ENCODE measurements around the gene NHP2. TPM values are rescaled to one million over a fixed set of nuclear protein-coding genes. Genes with fewer than 3 reads are reported as not detected.

NHP2 gene
- total and polyA plus RNA-seq, 9 of the 15 experiments (the other 6 are each of a cell fraction or from before 2014, with no cell fraction given) = 52.8 to 622 (median 144) TPM

DNA sequence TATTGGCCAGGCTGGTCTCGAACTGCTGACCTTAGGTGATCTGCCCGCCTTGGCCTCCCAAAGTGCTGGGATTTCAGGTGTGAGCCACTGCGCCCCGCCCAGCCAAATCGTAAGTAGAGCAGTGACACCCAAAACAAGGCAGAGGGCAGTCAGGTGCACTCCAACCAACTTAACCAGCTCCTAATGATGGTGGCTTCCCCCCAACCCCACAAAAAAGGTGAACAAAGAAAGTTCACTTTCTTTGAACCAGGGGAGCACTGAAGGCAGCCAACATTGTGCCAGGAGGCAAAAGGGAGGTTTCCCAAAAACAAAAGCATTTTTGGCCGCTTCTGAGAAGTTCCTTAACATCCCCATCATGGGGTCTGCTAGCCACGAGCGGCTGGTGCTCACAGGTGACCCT lies 23.9 kb upstream of the NHP2 start:
- in situ Hi-C loops (cut with MboI) = no loop called here
- TF ChIP-seq TAF1 (IDR thresholded peaks at IDR 0.05; ENCODE audit: control insufficient read depth, extremely low read depth, insufficient read depth, low read length, severe bottlenecking) (no peak), TSC22D4 (tag; IDR thresholded peaks at IDR 0.05) (no peak), NCOA6 (IDR thresholded peaks at IDR 0.05) (no peak), RHOXF2B (CRISPR knock-in tag; conservative IDR thresholded peaks at IDR 0.05) (no peak)

GRCh38 chr5:178176791-178177190 lies 23.1 kb upstream of the NHP2 start:
- Histone ChIP-seq H3K36me3 (ENCODE audit: control insufficient read depth, insufficient read depth, low read length) (no peaks in the 10 kb centered on the region), H3K9me3 (replicated peaks; ENCODE audit: control insufficient read depth, insufficient read depth, low read depth, low read length) (0 out of 2 replicates have a peak, but pooled peaks cover 2% of the 10 kb centered on the region), H3K4me2 (ENCODE audit: insufficient read depth, low read length) (no peak overlapping the region), H3K4me3 (no peak overlapping the region), H3K27ac (ENCODE audit: extremely low read depth, low read depth, low read length) (no peak overlapping the region), H3K4me1 (replicated peaks in 1 of 2; ENCODE audit: control insufficient read depth in 2 of 2, insufficient read depth in 2 of 2, low read length in 2 of 2) (peaks cover 5 to 8% of the 10 kb centered on the region in 2 experiments; a peak in 4 of 5 replicates), H4K20me1 (replicated peaks; ENCODE audit: control insufficient read depth, insufficient read depth, low read length) (no peaks in the 10 kb centered on the region), H2AFZ (ENCODE audit: low read depth, low read length) (peak overlapping the region; percentile 68), H3K9me1 (ENCODE audit: control insufficient read depth, insufficient read depth, low read length) (no peaks in the 10 kb centered on the region), H3K9ac (ENCODE audit: insufficient read depth in 1 of 2, low read depth in 2 of 2, low read length in 2 of 2) (no peak overlapping the region), H3K27me3 (ENCODE audit: control insufficient read depth in 2 of 2, insufficient read depth in 2 of 2, low read length in 2 of 2) (no peaks in the 10 kb centered on the region), H3K79me2 (ENCODE audit: control insufficient read depth, insufficient read depth, low read length) (no peaks in the 10 kb centered on the region)
- no peak for FAIRE-seq
- ChIA-PET POLR2A (interaction anchor here (1.1 to 1.5 kb wide), 3 partner anchors 27 to 29 kb away, joined by 3 to 4 read pairs (median 4); partner anchors contain the start of gene HNRNPAB), CTCF (ENCODE audit: low intra/inter-chr PET ratio) (no interaction called here)
- WGBS (ENCODE audit: insufficient coverage, low coverage, missing lambda C conversion rate) = 19% methylated on average over 6 of the region's 6 CpGs
- no peak for DNase-seq (ENCODE audit: extremely low read depth in 1 of 4, low spot score in 3 of 4)
- in situ Hi-C loops (cut with MboI) = no loop called here
- intact Hi-C loops (cut with micrococcal nuclease) = no loop called here
- ATAC-seq = no peak
- BruUV-seq (replicated peaks) = no TSS peak
- TF ChIP-seq SAP30 (IDR thresholded peaks at IDR 0.05; ENCODE audit: borderline replicate concordance, insufficient read depth, low read depth, low read length, poor library complexity, severe bottlenecking) = no peak
- no peak for TF ChIP-seq SP2 (IDR thresholded peaks at IDR 0.05; ENCODE audit: extremely low read depth, low read depth, low read length, poor library complexity, severe bottlenecking)
- TF ChIP-seq, protein P1, sequence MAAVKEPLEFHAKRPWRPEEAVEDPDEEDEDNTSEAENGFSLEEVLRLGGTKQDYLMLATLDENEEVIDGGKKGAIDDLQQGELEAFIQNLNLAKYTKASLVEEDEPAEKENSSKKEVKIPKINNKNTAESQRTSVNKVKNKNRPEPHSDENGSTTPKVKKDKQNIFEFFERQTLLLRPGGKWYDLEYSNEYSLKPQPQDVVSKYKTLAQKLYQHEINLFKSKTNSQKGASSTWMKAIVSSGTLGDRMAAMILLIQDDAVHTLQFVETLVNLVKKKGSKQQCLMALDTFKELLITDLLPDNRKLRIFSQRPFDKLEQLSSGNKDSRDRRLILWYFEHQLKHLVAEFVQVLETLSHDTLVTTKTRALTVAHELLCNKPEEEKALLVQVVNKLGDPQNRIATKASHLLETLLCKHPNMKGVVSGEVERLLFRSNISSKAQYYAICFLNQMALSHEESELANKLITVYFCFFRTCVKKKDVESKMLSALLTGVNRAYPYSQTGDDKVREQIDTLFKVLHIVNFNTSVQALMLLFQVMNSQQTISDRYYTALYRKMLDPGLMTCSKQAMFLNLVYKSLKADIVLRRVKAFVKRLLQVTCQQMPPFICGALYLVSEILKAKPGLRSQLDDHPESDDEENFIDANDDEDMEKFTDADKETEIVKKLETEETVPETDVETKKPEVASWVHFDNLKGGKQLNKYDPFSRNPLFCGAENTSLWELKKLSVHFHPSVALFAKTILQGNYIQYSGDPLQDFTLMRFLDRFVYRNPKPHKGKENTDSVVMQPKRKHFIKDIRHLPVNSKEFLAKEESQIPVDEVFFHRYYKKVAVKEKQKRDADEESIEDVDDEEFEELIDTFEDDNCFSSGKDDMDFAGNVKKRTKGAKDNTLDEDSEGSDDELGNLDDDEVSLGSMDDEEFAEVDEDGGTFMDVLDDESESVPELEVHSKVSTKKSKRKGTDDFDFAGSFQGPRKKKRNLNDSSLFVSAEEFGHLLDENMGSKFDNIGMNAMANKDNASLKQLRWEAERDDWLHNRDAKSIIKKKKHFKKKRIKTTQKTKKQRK (IDR thresholded peaks at IDR 0.05; ENCODE audit: borderline replicate concordance, low read depth, low read length) = no peak
- no peak for TF ChIP-seq ZNF707 (CRISPR knock-in tag; conservative IDR thresholded peaks at IDR 0.05)

More for the DNA sequence above, 23.9 kb upstream of the NHP2 start:
- Histone ChIP-seq H3K9ac (ENCODE audit: insufficient read depth in 1 of 2, low read depth in 2 of 2, low read length in 2 of 2) (no peak overlapping the region), H3K9me1 (ENCODE audit: control insufficient read depth, insufficient read depth, low read length) (no peaks in the 10 kb centered on the region), H3K9me3 (replicated peaks; ENCODE audit: control insufficient read depth, insufficient read depth, low read depth, low read length) (0 out of 2 replicates have a peak, but pooled peaks cover 2% of the 10 kb centered on the region), H2AFZ (ENCODE audit: low read depth, low read length) (no peak overlapping the region), H3K4me2 (ENCODE audit: insufficient read depth, low read length) (no peak overlapping the region), H3K79me2 (ENCODE audit: control insufficient read depth, insufficient read depth, low read length) (no peaks in the 10 kb centered on the region), H3K27ac (ENCODE audit: extremely low read depth, low read depth, low read length) (no peak overlapping the region), H3K4me1 (replicated peaks in 1 of 2; ENCODE audit: control insufficient read depth in 2 of 2, insufficient read depth in 2 of 2, low read length in 2 of 2) (peaks cover 12 to 13% of the 10 kb centered on the region in 2 experiments), H3K4me3 (no peak overlapping the region), H4K20me1 (replicated peaks; ENCODE audit: control insufficient read depth, insufficient read depth, low read length) (no peaks in the 10 kb centered on the region), H3K36me3 (ENCODE audit: control insufficient read depth, insufficient read depth, low read length) (no peaks in the 10 kb centered on the region), H3K27me3 (ENCODE audit: control insufficient read depth in 2 of 2, insufficient read depth in 2 of 2, low read length in 2 of 2) (no peaks in the 10 kb centered on the region)
- FAIRE-seq = no peak
- no peak for DNase-seq (ENCODE audit: extremely low read depth in 1 of 4, low spot score in 3 of 4)
- ATAC-seq = peak; percentile 35; the same call in 1 of the 3 replicates
- WGBS (ENCODE audit: insufficient coverage, low coverage, missing lambda C conversion rate) = 70% methylated on average over 8 of the region's 8 CpGs
- ChIA-PET POLR2A (interaction anchor here (1.4 to 1.5 kb wide), 2 partner anchors 26 to 29 kb away, joined by 3 to 4 read pairs; partner anchors contain the start of gene HNRNPAB), CTCF (ENCODE audit: low intra/inter-chr PET ratio) (no interaction called here)
- no TSS peak for BruUV-seq (replicated peaks)
- intact Hi-C loops (cut with micrococcal nuclease) = no loop called here

All from K562 (cell line).